ENCODE measurements around the gene NFE2. TPM values are rescaled to one million over a fixed set of nuclear protein-coding genes. Genes with fewer than 3 reads are reported as not detected.
A peak's percentile ranks its signal among the peaks of the same experiment; 100 is the strongest.
"Not testable (repeated sequence)": the region's sequence is repeated elsewhere in the genome, so short reads cannot be mapped to it uniquely, and the experiment has no call there.

NFE2 gene
- total RNA-seq (2014; rRNA removed; shearing (Covaris generic)), result not detected in 2 replicates

- peak; percentile 74 for DNase-seq (ENCODE audit: low read depth)
Measured at GRCh38 chr12:54300732-54301427, at the start of gene NFE2. Gene NFE2, minus strand, starts transcription at chr12:54301015. Its CDS starts 5,767 bp downstream, at chr12:54295248.

- no peak for DNase-seq (ENCODE audit: low read depth)
Measured at GRCh38 chr12:54349679-54350078, 48.9 kb upstream of the NFE2 start.

GRCh38 chr12:54349036-54349435 is 48.2 kb upstream of the NFE2 start:
- no peak for DNase-seq (ENCODE audit: low read depth)

- DNase-seq (ENCODE audit: low read depth), result no peak
Measured at GRCh38 chr12:54341378-54342300, 40.8 kb upstream of the NFE2 start.

- DNase-seq (ENCODE audit: low read depth), result no peak
Measured at GRCh38 chr12:54340846-54341245, 40.0 kb upstream of the NFE2 start.

GRCh38 chr12:54338698-54339296 is 38.0 kb upstream of the NFE2 start:
- DNase-seq (ENCODE audit: low read depth), result no peak

- DNase-seq (ENCODE audit: low read depth), result no peak
Measured at GRCh38 chr12:54337854-54338650, 37.2 kb upstream of the NFE2 start.

GRCh38 chr12:54337280-54337842 is 36.5 kb upstream of the NFE2 start:
- no peak for DNase-seq (ENCODE audit: low read depth)

GRCh38 chr12:54333420-54334034 is 32.7 kb upstream of the NFE2 start:
- no peak for DNase-seq (ENCODE audit: low read depth)

- DNase-seq (ENCODE audit: low read depth), result no peak
Measured at GRCh38 chr12:54331461-54331860, 30.6 kb upstream of the NFE2 start.

- DNase-seq (ENCODE audit: low read depth), result no peak
Measured at GRCh38 chr12:54330442-54330841, 29.6 kb upstream of the NFE2 start.

GRCh38 chr12:54329759-54330158 is 28.9 kb upstream of the NFE2 start:
- no peak for DNase-seq (ENCODE audit: low read depth)

- no peak for DNase-seq (ENCODE audit: low read depth)
Measured at GRCh38 chr12:54328595-54329337, 28.0 kb upstream of the NFE2 start.

- peak; percentile 17 for DNase-seq (ENCODE audit: low read depth)
Measured at GRCh38 chr12:54325442-54326109, 24.8 kb upstream of the NFE2 start.

GRCh38 chr12:54324617-54325441 is 24.0 kb upstream of the NFE2 start, which contains the start of gene COPZ1:
Gene COPZ1, plus strand, starts transcription at chr12:54325131. Its CDS starts 33 bp downstream, at chr12:54325164.
- DNase-seq (ENCODE audit: low read depth), result peak; percentile 98

GRCh38 chr12:54321363-54321762 is 20.5 kb upstream of the NFE2 start:
- no peak for DNase-seq (ENCODE audit: low read depth)

GRCh38 chr12:54312309-54312708 is 11.5 kb upstream of the NFE2 start:
- not testable (repeated sequence) for DNase-seq (ENCODE audit: low read depth)

GRCh38 chr12:54311051-54311450 is 10.2 kb upstream of the NFE2 start:
- DNase-seq (ENCODE audit: low read depth), result no peak
